Inferior parietal cortex (tissue), 1 donor: ENCODE results near the gene LRRC40.

Source experiments
- DNase-seq: peaks from one replicate; pipeline ENCODE4 v3.0.0-alpha.2; 2016; ENCODE audit errors: extremely low spot score

LRRC40 gene

GRCh38 chr1:70115315-70115714, 90.1 kb downstream of the LRRC40 start:
- DNase-seq, result no peak

- DNase-seq, result no peak
Observed at GRCh38 chr1:70112838-70113237, 92.5 kb downstream of the LRRC40 start.

GRCh38 chr1:70109241-70109640, 96.1 kb downstream of the LRRC40 start:
- DNase-seq, result no peak

GRCh38 chr1:70103770-70104169, 101.6 kb downstream of the LRRC40 start:
- DNase-seq, result no peak

- DNase-seq, result no peak
Observed at GRCh38 chr1:70101774-70102173, 103.6 kb downstream of the LRRC40 start.

- DNase-seq, result no peak
Observed at GRCh38 chr1:70101231-70101630, 104.1 kb downstream of the LRRC40 start.
